ENCODE measurements around the gene ST8SIA5. TPM values are rescaled to one million over a fixed set of nuclear protein-coding genes. Genes with fewer than 3 reads are reported as not detected.

The ST8SIA5 gene
- total and polyA plus RNA-seq, 2 donors (not counting 3 experiments of a cell fraction or from before 2014, with no cell fraction given) = 0.25 to 0.62 TPM

DNA sequence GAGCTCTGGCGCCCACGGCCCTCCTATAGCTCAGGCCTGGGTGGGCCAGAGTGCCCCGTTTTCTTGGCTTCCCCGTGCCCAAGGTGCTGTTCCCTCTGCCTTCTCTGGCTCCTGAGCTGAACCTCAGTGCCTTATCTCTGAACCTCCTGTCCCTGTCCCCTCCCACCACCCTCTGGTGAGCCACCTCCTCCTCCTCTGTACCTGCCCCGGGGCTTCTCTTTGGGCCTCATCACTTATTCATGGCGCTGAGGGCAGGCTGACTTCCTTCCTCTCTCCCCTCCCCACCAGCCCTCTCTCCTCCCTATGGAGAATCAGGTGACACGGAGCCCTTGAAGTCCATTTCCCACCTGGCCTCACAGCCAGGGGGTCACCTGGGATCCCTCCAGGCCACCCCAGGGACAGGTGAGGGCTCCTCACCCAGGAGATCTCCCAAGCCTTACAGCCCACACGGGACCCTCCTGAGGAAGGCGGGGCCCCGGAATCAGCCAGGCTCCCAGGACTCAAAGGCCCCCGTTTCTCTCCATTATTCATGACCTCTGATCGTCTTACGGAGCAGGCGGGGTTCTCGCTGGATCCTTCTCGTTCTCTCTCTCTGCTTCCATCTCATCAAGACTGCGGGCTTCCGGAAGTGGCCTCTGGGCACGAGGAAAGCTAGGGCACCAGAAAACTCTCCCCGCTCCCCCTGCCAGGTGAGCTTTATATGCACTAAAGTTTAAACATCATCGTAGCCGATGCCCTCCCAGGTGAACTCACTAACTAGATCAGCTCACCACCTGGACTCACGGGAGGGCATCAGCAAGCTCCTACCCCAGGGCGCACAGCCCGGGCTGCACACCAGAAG lies 99.5 kb downstream of the ST8SIA5 start, which contains the start of gene LOXHD1:
TSS of gene LOXHD1 (minus strand) at position 106 of the 841 bp plus-strand sequence. CDS start 187 bp downstream, outside the sequence.
- Histone ChIP-seq H3K9me3 (replicated peaks; ENCODE audit: control insufficient read depth, insufficient read depth, low read length) (no peaks in the 10 kb centered on the region), H3K27ac (ENCODE audit: insufficient read depth, low read depth, low read length) (no peak within 1 kb of the TSS), H3K36me3 (ENCODE audit: control insufficient read depth in 2 of 2, extremely low read depth in 1 of 2, insufficient read depth in 2 of 2, low read length in 2 of 2) (no peaks in the 10 kb centered on the region), H3K9me1 (replicated peaks; ENCODE audit: control insufficient read depth, extremely low read depth, insufficient read depth, low read length) (no peaks in the 10 kb centered on the region), H3K27me3 (ENCODE audit: control insufficient read depth in 2 of 2, insufficient read depth in 2 of 2, low read length in 2 of 2) (peaks cover 3 to 5% of the 10 kb centered on the region in 2 experiments), H3K4me2 (ENCODE audit: insufficient read depth, low read length) (no peak within 1 kb of the TSS), H2AFZ (ENCODE audit: low read depth, low read length) (no peak within 1 kb of the TSS), H3K4me3 (replicated peaks in 1 of 3; ENCODE audit: insufficient read depth in 1 of 3, low read depth in 1 of 3, low read length in 3 of 3) (no peak within 1 kb of the TSS), H3K79me2 (ENCODE audit: control insufficient read depth, insufficient read depth, low read length) (no peaks in the 10 kb centered on the region), H3K9ac (replicated peaks; ENCODE audit: extremely low read depth, insufficient read depth, low read length) (no peak within 1 kb of the TSS), H3K4me1 (ENCODE audit: control insufficient read depth, extremely low read depth, insufficient read depth, low read length) (no peaks in the 10 kb centered on the region), H4K20me1 (replicated peaks; ENCODE audit: control insufficient read depth, extremely low read depth, insufficient read depth, low read length) (no peaks in the 10 kb centered on the region)
- ChIA-PET POLR2A (interaction anchor here (1.4 kb wide), 1 partner anchor 484 kb away, joined by 7 read pairs; a partner anchor contains a TSS), CTCF (interaction anchor here (0.5 to 6.9 kb wide), 82 partner anchors 8 to 1092 kb away, joined by 3 to 212 read pairs (median 5); partner anchors contain the start of genes KATNAL2 and PIAS2)
- TF ChIP-seq JUN (IDR thresholded peaks at IDR 0.05; ENCODE audit: borderline replicate concordance, insufficient read depth, insufficient read length, low read depth) = no peak
- TF ChIP-seq FOS (IDR thresholded peaks at IDR 0.05; ENCODE audit: borderline replicate concordance, insufficient read depth, low read length) = no peak
- TF ChIP-seq, protein P1, sequence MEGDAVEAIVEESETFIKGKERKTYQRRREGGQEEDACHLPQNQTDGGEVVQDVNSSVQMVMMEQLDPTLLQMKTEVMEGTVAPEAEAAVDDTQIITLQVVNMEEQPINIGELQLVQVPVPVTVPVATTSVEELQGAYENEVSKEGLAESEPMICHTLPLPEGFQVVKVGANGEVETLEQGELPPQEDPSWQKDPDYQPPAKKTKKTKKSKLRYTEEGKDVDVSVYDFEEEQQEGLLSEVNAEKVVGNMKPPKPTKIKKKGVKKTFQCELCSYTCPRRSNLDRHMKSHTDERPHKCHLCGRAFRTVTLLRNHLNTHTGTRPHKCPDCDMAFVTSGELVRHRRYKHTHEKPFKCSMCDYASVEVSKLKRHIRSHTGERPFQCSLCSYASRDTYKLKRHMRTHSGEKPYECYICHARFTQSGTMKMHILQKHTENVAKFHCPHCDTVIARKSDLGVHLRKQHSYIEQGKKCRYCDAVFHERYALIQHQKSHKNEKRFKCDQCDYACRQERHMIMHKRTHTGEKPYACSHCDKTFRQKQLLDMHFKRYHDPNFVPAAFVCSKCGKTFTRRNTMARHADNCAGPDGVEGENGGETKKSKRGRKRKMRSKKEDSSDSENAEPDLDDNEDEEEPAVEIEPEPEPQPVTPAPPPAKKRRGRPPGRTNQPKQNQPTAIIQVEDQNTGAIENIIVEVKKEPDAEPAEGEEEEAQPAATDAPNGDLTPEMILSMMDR (IDR thresholded peaks at IDR 0.05; ENCODE audit: extremely low read depth in 1 of 2, insufficient read depth in 1 of 2, low read depth in 1 of 2, low read length in 2 of 2) = no peak
- TF ChIP-seq MAX (IDR thresholded peaks at IDR 0.05; ENCODE audit: insufficient read depth, insufficient read length) = no peak
- TF ChIP-seq POLR2AphosphoS5 (IDR thresholded peaks at IDR 0.05; ENCODE audit: insufficient read depth, low read depth, low read length) = no peak
- TF ChIP-seq MYC (IDR thresholded peaks at IDR 0.05; ENCODE audit: low read depth, low read length) = no peak
- TF ChIP-seq GATA2 (IDR thresholded peaks at IDR 0.05; ENCODE audit: insufficient read depth, insufficient read length, low read depth, low read length) = no peak
- no peak for TF ChIP-seq EZH2 (IDR thresholded peaks at IDR 0.05; ENCODE audit: borderline replicate concordance, low read depth, low read length, severe bottlenecking)
- no peak for TF ChIP-seq POLR2A (IDR thresholded peaks at IDR 0.05; ENCODE audit: low read depth, low read length)
- intact Hi-C loops (cut with micrococcal nuclease) (loop anchor here (5.0 to 10.0 kb wide), 2 partner anchors 250 to 257 kb away; partner anchors contain the start of genes KATNAL2 and PIAS2), dilution Hi-C loops (cut with MboI; ENCODE audit: extremely low pct_ligation_motif_present, low sequenced_read_pairs) (no loop called here)
- no TSS peak for BruUV-seq (replicated peaks)
- DNase-seq (ENCODE audit: low read depth, low spot score) (no peak), FAIRE-seq (no peak)

All from endothelial cell of umbilical vein (primary cell).